BLaER1 treated with 17β-estradiol and CSF1 and Interleukin-3, amounts not matched to agents 10 nM and 100 nM (cell line): ENCODE data around the gene SLC15A1.
"Not testable (repeated sequence)": the region's sequence is repeated elsewhere in the genome, so short reads cannot be mapped to it uniquely, and the experiment has no call there.

ENCODE experiments used
- H3K27ac ChIP-seq, 11 experiments: shearing (Covaris generic); formaldehyde crosslinking; 2 replicates each; pipeline ENCODE4 v1.8.1; 2022
- H3K27me3 ChIP-seq, 11 experiments: shearing (Covaris generic); formaldehyde crosslinking; 2 replicates each; pipeline ENCODE4 v1.8.1; 2022
- H3K36me3 ChIP-seq, 11 experiments: shearing (Covaris generic); formaldehyde crosslinking; 2 replicates each; pipeline ENCODE4 v1.8.1; 2022
- H3K4me1 ChIP-seq, 10 experiments: shearing (Covaris generic); formaldehyde crosslinking; 2 replicates each; pipeline ENCODE4 v1.8.1; 2022
- H3K4me2 ChIP-seq, 11 experiments: shearing (Covaris generic); formaldehyde crosslinking; 2 replicates each; pipeline ENCODE4 v1.8.1; 2022
- H3K4me3 ChIP-seq, 10 experiments: shearing (Covaris generic); formaldehyde crosslinking; 2 replicates each; pipeline ENCODE4 v1.8.1; 2022
- H3K9ac ChIP-seq, 11 experiments: shearing (Covaris generic); formaldehyde crosslinking; 2 replicates each; pipeline ENCODE4 v1.8.1; 2022
- H3K9me3 ChIP-seq, 11 experiments: shearing (Covaris generic); formaldehyde crosslinking; replicated peaks in 1 of 11; 2 replicates each; pipeline ENCODE4 v1.8.1; 2022
- H4K20me1 ChIP-seq, 11 experiments: shearing (Covaris generic); formaldehyde crosslinking; 2 replicates each; pipeline ENCODE4 v1.8.1; 2022
- Cebpa-rat ChIP-seq, 11 experiments: shearing (Covaris generic); IDR thresholded peaks; 2 replicates each; pipeline ENCODE4 v1.8.1; 2022

SLC15A1 gene

GRCh38 chr13:98641075-98641474, 111.4 kb downstream of the SLC15A1 start:
- no peak overlapping the region for H3K27ac ChIP-seq
- no peak for TF ChIP-seq Cebpa-rat (IDR thresholded peaks at IDR 0.05)

GRCh38 chr13:98639785-98640184, 112.7 kb downstream of the SLC15A1 start:
- not testable (repeated sequence) for H3K9ac ChIP-seq, H3K27me3 ChIP-seq, H3K4me1 ChIP-seq, H3K36me3 ChIP-seq, H3K4me3 ChIP-seq, H3K4me2 ChIP-seq, H3K27ac ChIP-seq, H3K9me3 ChIP-seq, H4K20me1 ChIP-seq

More at GRCh38 chr13:98641075-98641474, 111.4 kb downstream of the SLC15A1 start:
- H4K20me1 ChIP-seq, result no peaks in the 10 kb centered on the region
- no peak overlapping the region for H3K4me3 ChIP-seq
- no peak overlapping the region for H3K4me2 ChIP-seq
- H3K9ac ChIP-seq, result no peak overlapping the region
- H3K9me3 ChIP-seq, result no peaks in the 10 kb centered on the region
- H3K27me3 ChIP-seq, result no peaks in the 10 kb centered on the region
- no peaks in the 10 kb centered on the region; a peak in 1 of 20 replicates for H3K4me1 ChIP-seq
- no peaks in the 10 kb centered on the region for H3K36me3 ChIP-seq

- not testable (repeated sequence) for H3K9me3 ChIP-seq, H3K4me2 ChIP-seq, H3K4me3 ChIP-seq, H4K20me1 ChIP-seq, H3K27me3 ChIP-seq, H3K4me1 ChIP-seq, H3K27ac ChIP-seq, H3K9ac ChIP-seq, H3K36me3 ChIP-seq
Measured at GRCh38 chr13:98638352-98638751, 114.1 kb downstream of the SLC15A1 start.
